Activated CD4-positive, alpha-beta T cell treated with anti-CD3 and anti-CD28 coated beads for 4 hours (primary cell): ENCODE results near the gene SGSM1.

Source experiments
- DNase-seq, 2 donors: peaks; one replicate each; pipeline ENCODE4 v3.0.0-alpha.2; 2020

Gene SGSM1

GRCh38 chr22:24806663-24807001 lies 621 bp downstream of the SGSM1 start:
- DNase-seq: no peak

- no peak for DNase-seq
These were observed 1.4 kb downstream of the SGSM1 start for GRCh38 chr22:24807284-24807950.

- DNase-seq: no peak
These were observed 3.3 kb downstream of the SGSM1 start for GRCh38 chr22:24809331-24809730.

GRCh38 chr22:24810043-24810749 lies 4.2 kb downstream of the SGSM1 start:
- no peak for DNase-seq

GRCh38 chr22:24812950-24813775 lies 7.2 kb downstream of the SGSM1 start:
- no peak for DNase-seq

- DNase-seq: no peak
These were observed 8.1 kb downstream of the SGSM1 start for GRCh38 chr22:24813861-24814770.

- DNase-seq: no peak
These were observed 10.8 kb downstream of the SGSM1 start for GRCh38 chr22:24816806-24817205.

- DNase-seq: no peak
These were observed 13.5 kb downstream of the SGSM1 start for GRCh38 chr22:24819487-24819886.

GRCh38 chr22:24819911-24820461 lies 14.0 kb downstream of the SGSM1 start:
- no peak for DNase-seq

- no peak for DNase-seq
These were observed 16.5 kb downstream of the SGSM1 start for GRCh38 chr22:24822471-24822870.

GRCh38 chr22:24823787-24824186 lies 17.8 kb downstream of the SGSM1 start:
- no peak for DNase-seq

GRCh38 chr22:24824250-24824649 lies 18.2 kb downstream of the SGSM1 start:
- no peak for DNase-seq

GRCh38 chr22:24824915-24825314 lies 18.9 kb downstream of the SGSM1 start:
- no peak for DNase-seq

- no peak for DNase-seq
These were observed 20.8 kb downstream of the SGSM1 start for GRCh38 chr22:24826710-24827285.

- DNase-seq: no peak
These were observed 21.3 kb downstream of the SGSM1 start for GRCh38 chr22:24827296-24827695.

- no peak for DNase-seq
These were observed 24.4 kb downstream of the SGSM1 start for GRCh38 chr22:24830205-24830979.

- no peak for DNase-seq
These were observed 25.7 kb downstream of the SGSM1 start for GRCh38 chr22:24831687-24832086.

- DNase-seq: no peak
These were observed 28.0 kb downstream of the SGSM1 start for GRCh38 chr22:24833881-24834495.

- no peak for DNase-seq
These were observed 29.0 kb downstream of the SGSM1 start for GRCh38 chr22:24834845-24835570.

GRCh38 chr22:24836282-24836681 lies 30.3 kb downstream of the SGSM1 start:
- no peak for DNase-seq
